Esophagus mucosa (tissue), 1 donor: ENCODE results near the gene BUD13. TPM values are rescaled to one million over a fixed set of nuclear protein-coding genes. Genes with fewer than 3 reads are reported as not detected.

Source experiments
- ATAC-seq: fragments of 200-7000 bp; cut with Tn5 transposase; one replicate; pipeline ENCODE4 v1.9.1; 2020
- total RNA-seq: library from RNA; stranded (reverse); gene quantifications from one replicate; pipeline ENCODE4 v1.2.4, GENCODE V29; 2023
- donor health status: DM: yes; HTN: yes; CAD: no.

The BUD13 gene
- total RNA-seq, 1 donor from 2014 or later, result 9.1 TPM

DNA sequence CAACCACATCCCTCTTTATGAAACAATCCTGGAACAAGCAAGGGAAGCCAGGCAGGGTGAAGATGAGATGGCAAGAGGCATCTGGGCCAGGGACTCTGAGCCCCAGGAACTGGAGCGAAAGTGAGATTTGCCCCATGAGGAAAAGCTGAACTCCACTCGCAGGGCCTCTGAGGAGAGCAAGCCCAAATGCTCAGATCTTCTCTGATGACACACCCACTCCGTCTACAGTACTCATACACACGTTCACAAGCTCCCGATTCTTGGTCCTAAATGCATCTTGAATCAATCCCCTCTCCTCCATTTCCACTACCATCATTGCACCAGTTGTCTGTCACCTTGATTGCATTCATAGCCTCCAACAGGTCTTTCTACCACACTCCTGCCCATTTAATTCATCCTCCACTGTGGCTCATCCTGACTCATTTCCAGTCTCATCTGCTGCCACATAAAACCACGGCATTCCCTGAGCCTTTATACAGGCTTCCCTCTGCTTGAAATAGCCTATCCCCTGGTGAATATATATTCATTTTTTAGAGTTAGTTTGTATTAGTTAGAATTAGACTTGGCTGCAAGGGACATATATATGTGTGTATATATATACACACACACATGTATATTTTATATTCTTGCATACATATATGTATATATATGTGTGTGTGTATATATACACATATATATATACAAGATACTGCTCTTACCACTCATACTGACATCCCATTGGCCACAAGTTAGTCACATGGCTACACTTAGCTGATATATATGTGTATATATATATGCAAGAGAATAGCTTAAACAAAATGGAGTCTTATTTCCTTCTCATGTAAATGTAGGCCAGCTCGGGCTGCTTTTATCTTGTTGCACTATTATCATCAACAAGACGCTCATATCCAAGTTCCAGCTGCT is 20.3 kb upstream of the BUD13 start:
- no peak for ATAC-seq

- ATAC-seq, result no peak
Measured at GRCh38 chr11:116792144-116792868, 19.5 kb upstream of the BUD13 start.

DNA sequence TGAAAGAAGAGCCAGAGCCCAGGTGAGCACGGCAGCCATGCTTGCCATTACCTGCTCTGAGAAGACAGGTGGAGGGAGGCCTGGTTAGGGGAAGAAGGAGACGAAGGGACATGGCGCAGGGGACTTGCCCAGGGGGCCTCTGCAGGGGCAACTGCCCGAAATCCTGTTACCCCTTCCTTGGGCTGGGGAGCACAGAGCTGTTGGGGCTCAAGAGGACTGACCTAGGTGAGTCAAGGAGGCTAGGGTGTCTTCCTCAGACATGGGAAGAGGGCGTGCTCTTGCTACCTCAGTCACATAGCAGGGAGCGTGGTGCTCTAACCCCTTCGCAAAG is 19.0 kb upstream of the BUD13 start, which contains the start of gene APOA5:
APOA5 (minus strand) TSS at position 67 of the 331 bp plus-strand sequence; CDS start at position 48, 19 bp downstream.
- ATAC-seq, result no peak

DNA sequence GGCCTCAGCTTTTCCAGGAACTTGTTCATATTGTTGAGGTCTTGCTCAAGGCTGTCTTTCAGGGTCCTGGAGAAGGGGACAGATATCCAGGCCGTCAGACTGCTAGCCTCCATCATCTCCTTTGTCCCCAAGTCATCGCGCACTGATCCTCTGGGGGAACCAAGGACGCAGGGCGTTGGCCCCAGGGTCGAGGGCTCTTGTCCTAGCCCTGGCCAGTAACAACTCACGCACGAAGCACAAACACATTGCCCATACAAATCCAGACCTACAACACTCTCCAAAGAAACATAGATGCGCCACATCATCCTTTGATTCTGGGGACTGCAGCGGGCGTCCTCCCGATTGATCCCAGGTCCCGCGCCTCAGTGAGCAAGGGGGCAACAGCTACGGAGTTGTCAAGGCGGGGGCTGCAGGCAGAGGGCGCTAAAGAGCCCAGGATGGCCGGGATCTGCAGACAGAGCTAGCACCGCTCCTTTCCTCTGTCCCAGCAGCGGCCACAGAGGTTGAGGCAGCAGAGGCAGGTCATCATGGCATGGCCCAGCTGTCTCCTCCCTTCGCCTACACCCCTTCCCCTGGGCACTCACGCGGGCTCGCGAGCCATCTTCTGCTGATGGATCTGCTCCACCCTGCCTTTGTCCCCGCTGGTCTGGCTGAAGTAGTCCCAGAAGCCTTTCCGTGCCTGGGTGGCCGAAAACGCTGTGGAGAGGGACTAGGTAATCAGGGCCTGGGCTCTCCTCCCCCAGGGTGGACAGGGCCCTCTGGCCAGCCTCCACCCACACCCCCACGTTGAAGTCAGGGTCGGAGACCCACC is 18.4 kb upstream of the BUD13 start:
- peak; percentile 57 for ATAC-seq

GRCh38 chr11:116790167-116791001 is 17.6 kb upstream of the BUD13 start:
- ATAC-seq, result no peak

GRCh38 chr11:116788975-116789374 is 16.2 kb upstream of the BUD13 start:
- ATAC-seq, result no peak

GRCh38 chr11:116788534-116788933 is 15.7 kb upstream of the BUD13 start:
- no peak for ATAC-seq

DNA sequence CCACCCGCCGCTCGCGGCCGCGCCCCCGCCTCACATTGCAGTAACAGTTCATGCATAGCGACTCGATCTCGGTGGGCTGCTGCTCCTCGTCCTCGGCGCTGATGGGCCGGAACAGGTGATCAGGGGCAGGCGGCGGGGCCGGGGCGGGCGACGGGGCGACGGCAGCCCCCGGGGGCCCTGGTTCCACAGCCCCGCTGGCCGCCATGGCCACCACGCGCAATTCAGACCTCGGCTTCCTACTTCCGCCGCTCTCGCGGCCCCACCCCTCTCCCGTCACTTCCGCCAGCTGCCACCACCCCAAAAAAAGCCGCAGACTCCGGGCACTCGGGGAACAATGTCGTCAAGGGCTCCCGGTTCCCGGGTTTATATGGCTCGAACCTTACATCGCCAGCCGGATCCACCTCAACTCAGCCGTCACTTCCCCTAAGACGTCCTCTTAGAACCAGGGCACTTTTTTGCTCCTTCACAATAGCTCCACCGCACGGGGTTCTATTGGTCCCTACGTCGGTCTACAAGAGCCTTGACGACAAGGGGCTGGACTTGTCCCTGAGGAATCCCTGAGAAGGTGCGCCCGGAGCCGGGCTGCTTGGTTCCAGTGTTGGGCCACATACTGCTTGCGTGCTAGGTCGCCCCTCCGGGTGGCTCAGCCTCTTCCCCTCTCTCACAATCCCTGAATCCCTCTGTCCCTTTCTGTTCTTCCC is 15.1 kb upstream of the BUD13 start, which contains the start of gene ZPR1:
ZPR1 (minus strand) TSS at position 238 of the 701 bp plus-strand sequence; CDS start at position 205, 33 bp downstream.
- peak; percentile 82 for ATAC-seq

- ATAC-seq, result peak; percentile 1
Measured at GRCh38 chr11:116787436-116787785, 14.6 kb upstream of the BUD13 start.

- no peak for ATAC-seq
Measured at GRCh38 chr11:116786966-116787365, 14.2 kb upstream of the BUD13 start.

DNA sequence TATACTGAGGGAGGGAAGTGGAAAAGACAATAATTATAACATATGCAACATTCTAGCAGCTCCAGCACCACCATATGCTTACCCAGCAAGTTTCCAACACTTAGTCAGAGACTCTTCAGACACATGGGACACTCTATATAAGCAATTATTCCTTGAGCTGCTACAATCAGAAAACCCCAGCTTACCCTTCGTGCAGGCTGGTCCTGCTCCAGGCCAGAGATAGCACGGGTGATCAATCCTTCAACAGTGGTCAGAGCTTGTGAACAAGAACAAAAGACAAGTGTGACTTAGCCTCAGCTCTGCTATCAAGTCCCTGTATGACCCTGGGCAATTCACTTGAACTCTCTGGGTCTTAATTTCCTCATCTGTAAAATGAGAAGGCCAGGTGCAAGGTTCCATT is 13.5 kb upstream of the BUD13 start:
- no peak for ATAC-seq

DNA sequence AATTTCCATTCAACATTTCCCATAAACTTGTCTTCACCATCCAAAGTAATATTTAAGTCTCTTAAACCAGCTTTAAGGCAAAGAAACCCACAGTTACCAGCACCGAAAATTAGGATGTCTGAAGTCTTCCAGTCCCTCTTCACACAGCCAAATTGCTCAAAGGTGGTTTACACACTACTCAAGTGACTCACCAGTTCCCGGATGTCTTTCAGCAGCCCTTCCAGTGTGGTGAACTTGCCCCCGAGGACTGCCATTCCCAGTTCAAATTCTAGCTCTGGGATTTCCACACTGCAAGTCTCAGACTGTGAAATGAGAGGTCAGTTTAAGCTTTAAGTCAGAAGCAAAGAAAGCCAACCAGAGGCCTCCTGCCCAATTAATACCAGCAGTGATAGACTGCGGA is 9.9 kb upstream of the BUD13 start:
- no peak for ATAC-seq

GRCh38 chr11:116778556-116778955 is 5.8 kb upstream of the BUD13 start:
- ATAC-seq, result no peak

DNA sequence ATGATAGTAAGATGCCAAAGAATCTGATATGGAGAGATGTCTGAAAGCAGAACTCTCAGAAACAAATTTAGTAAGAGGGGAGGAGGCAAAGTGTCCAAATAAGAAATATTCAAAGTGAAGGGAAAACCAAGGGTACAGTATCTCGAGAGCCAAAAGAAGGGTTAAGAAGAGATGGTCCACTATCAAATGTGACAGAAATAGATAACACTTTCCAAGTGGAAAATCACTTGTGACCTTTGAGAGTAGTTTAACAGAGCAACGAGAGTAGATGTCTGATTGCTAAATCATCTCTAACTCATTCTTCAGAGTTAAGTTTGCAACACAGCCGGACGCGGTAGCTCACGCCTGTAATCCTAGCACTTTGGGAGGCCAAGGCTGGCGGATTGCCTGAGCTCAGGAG is 4.3 kb upstream of the BUD13 start:
- no peak for ATAC-seq

GRCh38 chr11:116776522-116776984 is 3.8 kb upstream of the BUD13 start:
- no peak for ATAC-seq

DNA sequence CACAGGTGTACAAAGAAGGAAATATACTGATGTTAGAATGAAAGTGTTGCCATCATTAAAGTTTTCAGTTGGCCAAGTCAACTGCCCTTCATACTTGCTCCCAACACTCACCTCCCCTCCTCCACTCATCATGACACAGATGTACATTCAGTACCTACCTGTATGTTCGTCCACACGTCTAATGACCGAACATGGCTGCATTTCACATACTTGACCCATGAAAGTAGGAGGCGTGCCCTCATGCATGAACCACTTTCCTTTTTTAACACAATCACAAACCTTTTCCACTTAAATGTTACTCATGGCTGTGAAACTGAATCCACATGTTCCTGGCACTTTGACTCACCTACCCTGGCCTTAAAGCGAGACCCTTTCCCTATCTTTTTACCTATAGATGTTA is 3.2 kb upstream of the BUD13 start:
- no peak for ATAC-seq

GRCh38 chr11:116774661-116775060 is 1.9 kb upstream of the BUD13 start:
- no peak for ATAC-seq

- peak; percentile 23 for ATAC-seq
Measured at GRCh38 chr11:116773203-116774097, 663 bp upstream of the BUD13 start.

GRCh38 chr11:116771935-116772334 is 852 bp downstream of the BUD13 start:
- ATAC-seq, result no peak

GRCh38 chr11:116762132-116762531 is 10.7 kb downstream of the BUD13 start:
- ATAC-seq, result no peak
